ENCODE results near the gene CELA3B.
"Not testable (repeated sequence)": the region's sequence is repeated elsewhere in the genome, so short reads cannot be mapped to it uniquely, and the experiment has no call there.

DNA sequence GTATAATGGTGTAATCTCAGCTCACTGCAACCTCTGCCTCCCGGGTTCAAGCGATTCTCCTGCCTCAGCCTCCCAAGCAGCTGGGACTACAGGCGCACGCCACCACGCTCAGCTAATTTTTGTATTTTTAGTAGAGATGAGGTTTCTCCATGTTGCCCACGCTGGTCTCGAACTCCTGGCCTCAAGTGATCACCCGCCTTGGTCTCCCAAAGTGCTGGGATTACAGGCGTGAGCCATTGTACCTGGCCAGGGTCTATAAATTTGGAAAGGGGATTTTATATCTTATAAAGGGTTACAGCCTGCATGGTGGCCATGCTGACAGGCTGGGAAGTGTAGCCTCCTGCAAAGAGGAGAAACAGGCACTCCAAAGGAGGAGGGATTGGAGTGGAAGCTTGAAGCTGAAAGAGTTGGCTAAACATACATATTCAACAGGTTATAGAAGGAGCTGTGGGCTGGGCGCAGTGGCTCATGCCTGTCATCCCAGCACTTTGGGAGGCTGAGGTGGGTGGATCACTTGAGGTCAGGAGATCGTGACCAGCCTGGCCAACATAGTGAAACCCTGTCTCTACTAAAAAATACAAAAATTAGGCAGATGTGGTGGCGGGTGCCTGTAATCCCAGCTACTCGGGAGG lies 37.9 kb downstream of the CELA3B start:
- not testable (repeated sequence) for TF ChIP-seq ESRRG (CRISPR knock-in tag; IDR thresholded peaks at IDR 0.05); ZFP30 (CRISPR knock-in tag; IDR thresholded peaks at IDR 0.05); ZNF70 (CRISPR knock-in tag; IDR thresholded peaks at IDR 0.05); ISL1 (CRISPR knock-in tag; IDR thresholded peaks at IDR 0.05); ZNF565 (CRISPR knock-in tag; conservative IDR thresholded peaks at IDR 0.05; ENCODE audit: low read depth); CSDC2 (CRISPR knock-in tag; IDR thresholded peaks at IDR 0.05); ARNTL (CRISPR knock-in tag; IDR thresholded peaks at IDR 0.05; ENCODE audit: borderline replicate concordance, low read depth); OSR1 (CRISPR knock-in tag; IDR thresholded peaks at IDR 0.05); ZC3H10 (CRISPR knock-in tag; IDR thresholded peaks at IDR 0.05); PPARA (CRISPR knock-in tag; IDR thresholded peaks at IDR 0.05; ENCODE audit: borderline replicate concordance); ZNF8 (CRISPR knock-in tag; IDR thresholded peaks at IDR 0.05)
- TF ChIP-seq, protein P1, sequence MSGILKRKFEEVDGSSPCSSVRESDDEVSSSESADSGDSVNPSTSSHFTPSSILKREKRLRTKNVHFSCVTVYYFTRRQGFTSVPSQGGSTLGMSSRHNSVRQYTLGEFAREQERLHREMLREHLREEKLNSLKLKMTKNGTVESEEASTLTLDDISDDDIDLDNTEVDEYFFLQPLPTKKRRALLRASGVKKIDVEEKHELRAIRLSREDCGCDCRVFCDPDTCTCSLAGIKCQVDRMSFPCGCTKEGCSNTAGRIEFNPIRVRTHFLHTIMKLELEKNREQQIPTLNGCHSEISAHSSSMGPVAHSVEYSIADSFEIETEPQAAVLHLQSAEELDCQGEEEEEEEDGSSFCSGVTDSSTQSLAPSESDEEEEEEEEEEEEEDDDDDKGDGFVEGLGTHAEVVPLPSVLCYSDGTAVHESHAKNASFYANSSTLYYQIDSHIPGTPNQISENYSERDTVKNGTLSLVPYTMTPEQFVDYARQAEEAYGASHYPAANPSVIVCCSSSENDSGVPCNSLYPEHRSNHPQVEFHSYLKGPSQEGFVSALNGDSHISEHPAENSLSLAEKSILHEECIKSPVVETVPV (CRISPR knock-in tag; IDR thresholded peaks at IDR 0.05) = not testable (repeated sequence)
- TF ChIP-seq, protein P2, sequence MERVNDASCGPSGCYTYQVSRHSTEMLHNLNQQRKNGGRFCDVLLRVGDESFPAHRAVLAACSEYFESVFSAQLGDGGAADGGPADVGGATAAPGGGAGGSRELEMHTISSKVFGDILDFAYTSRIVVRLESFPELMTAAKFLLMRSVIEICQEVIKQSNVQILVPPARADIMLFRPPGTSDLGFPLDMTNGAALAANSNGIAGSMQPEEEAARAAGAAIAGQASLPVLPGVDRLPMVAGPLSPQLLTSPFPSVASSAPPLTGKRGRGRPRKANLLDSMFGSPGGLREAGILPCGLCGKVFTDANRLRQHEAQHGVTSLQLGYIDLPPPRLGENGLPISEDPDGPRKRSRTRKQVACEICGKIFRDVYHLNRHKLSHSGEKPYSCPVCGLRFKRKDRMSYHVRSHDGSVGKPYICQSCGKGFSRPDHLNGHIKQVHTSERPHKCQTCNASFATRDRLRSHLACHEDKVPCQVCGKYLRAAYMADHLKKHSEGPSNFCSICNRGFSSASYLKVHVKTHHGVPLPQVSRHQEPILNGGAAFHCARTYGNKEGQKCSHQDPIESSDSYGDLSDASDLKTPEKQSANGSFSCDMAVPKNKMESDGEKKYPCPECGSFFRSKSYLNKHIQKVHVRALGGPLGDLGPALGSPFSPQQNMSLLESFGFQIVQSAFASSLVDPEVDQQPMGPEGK (CRISPR knock-in tag; IDR thresholded peaks at IDR 0.05; ENCODE audit: borderline replicate concordance) = not testable (repeated sequence)
- TF ChIP-seq, protein P3, sequence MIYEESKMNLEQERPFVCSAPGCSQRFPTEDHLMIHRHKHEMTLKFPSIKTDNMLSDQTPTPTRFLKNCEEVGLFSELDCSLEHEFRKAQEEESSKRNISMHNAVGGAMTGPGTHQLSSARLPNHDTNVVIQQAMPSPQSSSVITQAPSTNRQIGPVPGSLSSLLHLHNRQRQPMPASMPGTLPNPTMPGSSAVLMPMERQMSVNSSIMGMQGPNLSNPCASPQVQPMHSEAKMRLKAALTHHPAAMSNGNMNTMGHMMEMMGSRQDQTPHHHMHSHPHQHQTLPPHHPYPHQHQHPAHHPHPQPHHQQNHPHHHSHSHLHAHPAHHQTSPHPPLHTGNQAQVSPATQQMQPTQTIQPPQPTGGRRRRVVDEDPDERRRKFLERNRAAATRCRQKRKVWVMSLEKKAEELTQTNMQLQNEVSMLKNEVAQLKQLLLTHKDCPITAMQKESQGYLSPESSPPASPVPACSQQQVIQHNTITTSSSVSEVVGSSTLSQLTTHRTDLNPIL (CRISPR knock-in tag; IDR thresholded peaks at IDR 0.05; ENCODE audit: low read depth) = not testable (repeated sequence)

All from SK-N-SH treated with all-trans-retinoic acid at 6 μM for 48 hours (cell line).